ENCODE data around the gene IRF2.

- TF ChIP-seq YY1 (IDR thresholded peaks at IDR 0.05; ENCODE audit: low read depth, low read length) (no peak), JUND (IDR thresholded peaks at IDR 0.05; ENCODE audit: low read length) (no peak)
Observed at GRCh38 chr4:184515606-184516005, 41.3 kb upstream of the IRF2 start.
